ENCODE results near the gene CAPN3. TPM values are rescaled to one million over a fixed set of nuclear protein-coding genes. Genes with fewer than 3 reads are reported as not detected.
A peak's percentile ranks its signal among the peaks of the same experiment; 100 is the strongest.

The CAPN3 gene
- polyA plus RNA-seq, 1 donor from 2014 or later = 1.5 TPM

DNA sequence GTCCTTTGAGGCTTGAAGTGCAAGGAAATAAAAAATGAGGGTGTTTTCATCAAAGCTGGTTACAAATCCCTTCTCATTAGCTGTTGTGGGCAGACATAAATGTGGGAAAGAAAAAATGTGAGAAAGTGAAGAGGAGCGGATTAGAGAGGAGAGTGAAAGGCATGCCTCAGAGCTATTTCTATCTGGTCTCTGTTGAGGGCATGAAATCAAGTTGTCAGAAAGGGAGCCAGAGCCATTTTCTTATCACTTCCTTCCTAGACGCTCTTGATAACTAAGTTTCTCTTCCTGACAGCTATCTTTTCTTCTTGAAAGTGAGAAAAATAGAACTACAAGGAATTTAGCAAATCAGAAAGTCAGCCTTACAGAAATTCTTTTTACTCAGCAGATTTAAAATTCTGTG is 20.8 kb upstream of the CAPN3 start:
- Histone ChIP-seq H3K36me3 (ENCODE audit: insufficient read depth, low read length) (no peaks in the 10 kb centered on the region), H3K9ac (ENCODE audit: low read length) (no peak overlapping the region), H3K79me2 (replicated peaks; ENCODE audit: insufficient read depth, low read length) (no peaks in the 10 kb centered on the region), H2AFZ (ENCODE audit: low read depth, low read length) (peak overlapping the region; percentile 10), H3K27ac (ENCODE audit: low read length) (peak overlapping the region; percentile 58), H3F3A (ENCODE audit: insufficient read depth, low read length, poor library complexity, severe bottlenecking) (no peaks in the 10 kb centered on the region), H3K9me2 (ENCODE audit: insufficient read depth, low read length) (no peaks in the 10 kb centered on the region), H3K9me3 (ENCODE audit: low read length) (peaks cover 4% of the 10 kb centered on the region), H3K4me2 (ENCODE audit: low read length) (no peak overlapping the region), H3K4me3 (ENCODE audit: low read length) (no peak overlapping the region), H4K20me1 (ENCODE audit: insufficient read depth) (no peaks in the 10 kb centered on the region), H3K27me3 (ENCODE audit: insufficient read depth, low read depth, low read length) (no peaks in the 10 kb centered on the region)
- TF ChIP-seq SMC3 (conservative IDR thresholded peaks at IDR 0.05; ENCODE audit: poor library complexity) (no peak), POLR2AphosphoS5 (IDR thresholded peaks at IDR 0.05) (no peak), EP300 (conservative IDR thresholded peaks at IDR 0.05; ENCODE audit: poor library complexity, severe bottlenecking) (peak; percentile 53)

DNA sequence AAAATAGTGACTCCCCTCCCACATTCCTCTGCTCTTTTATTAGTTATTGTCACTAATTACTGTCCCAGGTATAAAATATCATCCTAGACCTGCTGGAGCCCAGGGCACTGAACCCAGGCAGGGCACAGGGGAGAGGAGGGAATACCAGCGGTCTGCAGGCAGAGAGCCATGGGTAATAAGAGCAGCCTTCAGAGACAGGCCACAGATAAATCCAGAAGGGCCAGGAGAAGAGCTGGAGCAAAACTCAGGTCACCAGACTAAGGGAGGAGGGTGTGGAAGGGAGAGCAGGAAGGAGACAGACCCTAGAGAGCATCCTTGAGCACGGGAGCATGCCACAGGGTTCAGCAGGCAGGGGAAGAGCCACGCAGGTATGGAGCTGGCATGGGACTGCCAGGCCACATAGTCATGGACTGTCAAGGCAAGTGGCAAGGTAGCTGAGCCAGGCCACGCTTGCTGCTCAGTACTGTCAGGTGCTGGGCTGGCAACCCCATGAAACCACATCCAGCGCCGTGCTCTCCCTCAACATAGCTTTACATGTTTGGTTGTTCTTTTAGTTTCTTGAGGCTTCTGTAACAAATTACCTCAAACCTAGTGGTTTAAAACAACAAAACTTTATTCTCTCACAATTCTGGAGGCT is 15.6 kb upstream of the CAPN3 start:
- H3K79me2 ChIP-seq (replicated peaks; ENCODE audit: insufficient read depth, low read length) = no peaks in the 10 kb centered on the region
- no peaks in the 10 kb centered on the region for H3K27me3 ChIP-seq (ENCODE audit: insufficient read depth, low read depth, low read length)
- no peak overlapping the region for H3K27ac ChIP-seq (ENCODE audit: low read length)
- no peak overlapping the region for H2AFZ ChIP-seq (ENCODE audit: low read depth, low read length)
- H4K20me1 ChIP-seq (ENCODE audit: insufficient read depth) = no peaks in the 10 kb centered on the region
- TF ChIP-seq RAD21 (conservative IDR thresholded peaks at IDR 0.05) = no peak
- TF ChIP-seq EZH2 (IDR thresholded peaks at IDR 0.05; ENCODE audit: borderline replicate concordance, insufficient read depth, low read length, poor library complexity, severe bottlenecking) = no peak
- no peak for TF ChIP-seq TAF1 (IDR thresholded peaks at IDR 0.05; ENCODE audit: low read depth)
- no peak for TF ChIP-seq MXI1 (conservative IDR thresholded peaks at IDR 0.05; ENCODE audit: poor library complexity, severe bottlenecking)
- no peak for TF ChIP-seq POLR2AphosphoS5 (IDR thresholded peaks at IDR 0.05)
- no peaks in the 10 kb centered on the region for H3K36me3 ChIP-seq (ENCODE audit: insufficient read depth, low read length)
- H3K9me2 ChIP-seq (ENCODE audit: insufficient read depth, low read length) = no peaks in the 10 kb centered on the region
- H3K9ac ChIP-seq (ENCODE audit: low read length) = no peak overlapping the region
- no peak overlapping the region for H3K4me3 ChIP-seq (ENCODE audit: low read length)
- no peak overlapping the region for H3K4me2 ChIP-seq (ENCODE audit: low read length)
- no peaks in the 10 kb centered on the region for H3F3A ChIP-seq (ENCODE audit: insufficient read depth, low read length, poor library complexity, severe bottlenecking)
- H3K9me3 ChIP-seq (ENCODE audit: low read length) = no peaks in the 10 kb centered on the region

DNA sequence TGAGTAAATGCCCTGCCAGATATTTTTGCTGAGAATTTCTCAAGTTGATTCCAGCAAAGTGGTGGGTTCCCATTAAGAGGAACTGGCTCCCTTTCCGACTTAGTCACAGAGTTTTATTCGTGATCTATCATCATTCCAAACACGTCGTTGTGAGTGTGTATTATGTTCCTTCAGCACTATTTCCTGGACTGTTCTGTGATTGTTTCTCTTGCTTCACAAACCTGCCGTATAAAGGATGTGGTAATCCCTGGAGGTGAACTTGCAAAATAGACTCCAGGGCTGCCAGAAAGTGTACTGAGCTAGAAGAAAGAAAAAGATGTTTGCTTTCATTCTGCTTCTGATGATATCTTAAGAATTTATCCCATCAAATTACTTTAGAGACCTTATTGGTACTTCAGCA is 14.5 kb upstream of the CAPN3 start:
- TF ChIP-seq, protein P1, sequence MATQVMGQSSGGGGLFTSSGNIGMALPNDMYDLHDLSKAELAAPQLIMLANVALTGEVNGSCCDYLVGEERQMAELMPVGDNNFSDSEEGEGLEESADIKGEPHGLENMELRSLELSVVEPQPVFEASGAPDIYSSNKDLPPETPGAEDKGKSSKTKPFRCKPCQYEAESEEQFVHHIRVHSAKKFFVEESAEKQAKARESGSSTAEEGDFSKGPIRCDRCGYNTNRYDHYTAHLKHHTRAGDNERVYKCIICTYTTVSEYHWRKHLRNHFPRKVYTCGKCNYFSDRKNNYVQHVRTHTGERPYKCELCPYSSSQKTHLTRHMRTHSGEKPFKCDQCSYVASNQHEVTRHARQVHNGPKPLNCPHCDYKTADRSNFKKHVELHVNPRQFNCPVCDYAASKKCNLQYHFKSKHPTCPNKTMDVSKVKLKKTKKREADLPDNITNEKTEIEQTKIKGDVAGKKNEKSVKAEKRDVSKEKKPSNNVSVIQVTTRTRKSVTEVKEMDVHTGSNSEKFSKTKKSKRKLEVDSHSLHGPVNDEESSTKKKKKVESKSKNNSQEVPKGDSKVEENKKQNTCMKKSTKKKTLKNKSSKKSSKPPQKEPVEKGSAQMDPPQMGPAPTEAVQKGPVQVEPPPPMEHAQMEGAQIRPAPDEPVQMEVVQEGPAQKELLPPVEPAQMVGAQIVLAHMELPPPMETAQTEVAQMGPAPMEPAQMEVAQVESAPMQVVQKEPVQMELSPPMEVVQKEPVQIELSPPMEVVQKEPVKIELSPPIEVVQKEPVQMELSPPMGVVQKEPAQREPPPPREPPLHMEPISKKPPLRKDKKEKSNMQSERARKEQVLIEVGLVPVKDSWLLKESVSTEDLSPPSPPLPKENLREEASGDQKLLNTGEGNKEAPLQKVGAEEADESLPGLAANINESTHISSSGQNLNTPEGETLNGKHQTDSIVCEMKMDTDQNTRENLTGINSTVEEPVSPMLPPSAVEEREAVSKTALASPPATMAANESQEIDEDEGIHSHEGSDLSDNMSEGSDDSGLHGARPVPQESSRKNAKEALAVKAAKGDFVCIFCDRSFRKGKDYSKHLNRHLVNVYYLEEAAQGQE (IDR thresholded peaks at IDR 0.05; ENCODE audit: borderline replicate concordance) = no peak
- TF ChIP-seq, protein P2, sequence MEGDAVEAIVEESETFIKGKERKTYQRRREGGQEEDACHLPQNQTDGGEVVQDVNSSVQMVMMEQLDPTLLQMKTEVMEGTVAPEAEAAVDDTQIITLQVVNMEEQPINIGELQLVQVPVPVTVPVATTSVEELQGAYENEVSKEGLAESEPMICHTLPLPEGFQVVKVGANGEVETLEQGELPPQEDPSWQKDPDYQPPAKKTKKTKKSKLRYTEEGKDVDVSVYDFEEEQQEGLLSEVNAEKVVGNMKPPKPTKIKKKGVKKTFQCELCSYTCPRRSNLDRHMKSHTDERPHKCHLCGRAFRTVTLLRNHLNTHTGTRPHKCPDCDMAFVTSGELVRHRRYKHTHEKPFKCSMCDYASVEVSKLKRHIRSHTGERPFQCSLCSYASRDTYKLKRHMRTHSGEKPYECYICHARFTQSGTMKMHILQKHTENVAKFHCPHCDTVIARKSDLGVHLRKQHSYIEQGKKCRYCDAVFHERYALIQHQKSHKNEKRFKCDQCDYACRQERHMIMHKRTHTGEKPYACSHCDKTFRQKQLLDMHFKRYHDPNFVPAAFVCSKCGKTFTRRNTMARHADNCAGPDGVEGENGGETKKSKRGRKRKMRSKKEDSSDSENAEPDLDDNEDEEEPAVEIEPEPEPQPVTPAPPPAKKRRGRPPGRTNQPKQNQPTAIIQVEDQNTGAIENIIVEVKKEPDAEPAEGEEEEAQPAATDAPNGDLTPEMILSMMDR (IDR thresholded peaks at IDR 0.05; ENCODE audit: poor library complexity, severe bottlenecking) = no peak
- H2AFZ ChIP-seq (ENCODE audit: low read depth, low read length) = no peak overlapping the region
- H3K79me2 ChIP-seq (replicated peaks; ENCODE audit: insufficient read depth, low read length) = no peaks in the 10 kb centered on the region
- no peaks in the 10 kb centered on the region for H3K9me3 ChIP-seq (ENCODE audit: low read length)
- H3K4me2 ChIP-seq (ENCODE audit: low read length) = no peak overlapping the region
- no peak overlapping the region for H3K9ac ChIP-seq (ENCODE audit: low read length)
- H3K27ac ChIP-seq (ENCODE audit: low read length) = no peak overlapping the region
- H3K9me2 ChIP-seq (ENCODE audit: insufficient read depth, low read length) = no peaks in the 10 kb centered on the region
- H3F3A ChIP-seq (ENCODE audit: insufficient read depth, low read length, poor library complexity, severe bottlenecking) = no peaks in the 10 kb centered on the region
- no peaks in the 10 kb centered on the region for H3K27me3 ChIP-seq (ENCODE audit: insufficient read depth, low read depth, low read length)
- H4K20me1 ChIP-seq (ENCODE audit: insufficient read depth) = no peaks in the 10 kb centered on the region
- H3K36me3 ChIP-seq (ENCODE audit: insufficient read depth, low read length) = no peaks in the 10 kb centered on the region
- H3K4me3 ChIP-seq (ENCODE audit: low read length) = no peak overlapping the region
